Naive thymus-derived CD8-positive, alpha-beta T cell (primary cell): ENCODE results near the gene CBX1. TPM values are rescaled to one million over a fixed set of nuclear protein-coding genes. Genes with fewer than 3 reads are reported as not detected.
A peak's percentile ranks its signal among the peaks of the same experiment; 100 is the strongest.

Experiments used
- ATAC-seq, 2 donors: fragments of 150-1000 bp; cut with Tn5 transposase in 1 of 2; sonication (Bioruptor Pico), chemical (Tn5 transposase) in 1 of 2; 1 replicate in 1 of 2; 2 replicates in 1 of 2; pipeline ENCODE4 v1.10.0; 2021; ENCODE audit warnings: mild to moderate bottlenecking in 2 of 2, moderate library complexity in 2 of 2
- POLR2A ChIA-PET: fragments of 350-600 bp; sonication (Branson Sonifier 250); formaldehyde crosslinking; loops from one replicate; lab custom pipeline; 2021; ENCODE audit warnings: antibody characterized with exemption; lab: Charles Lee
- DNase-seq, 10 donors: peaks; one replicate each; pipeline versions ENCODE4 v3.0.0 to v3.0.0-alpha.2; 2020 to 2022
- H3K27ac Mint-ChIP-seq, 10 donors: one replicate each; pipeline ENCODE4 v1.8.0; 2020 to 2022; ENCODE audit warnings: mild to moderate bottlenecking in 10 of 10, mixed read lengths in 10 of 10, moderate library complexity in 4 of 10, inconsistent platforms in 1 of 10
- H3K27me3 Mint-ChIP-seq, 5 donors: one replicate each; pipeline ENCODE4 v1.8.0; 2021 to 2022; ENCODE audit warnings: mixed read lengths in 5 of 5
- H3K36me3 Mint-ChIP-seq, 3 donors: one replicate each; pipeline ENCODE4 v1.8.0; 2020 to 2022; ENCODE audit warnings: mixed read lengths in 3 of 3, mild to moderate bottlenecking in 2 of 3, inconsistent platforms in 1 of 3
- H3K4me1 Mint-ChIP-seq, 4 donors: one replicate each; pipeline ENCODE4 v1.8.0; 2021 to 2022; ENCODE audit warnings: mixed read lengths in 4 of 4
- H3K4me3 Mint-ChIP-seq, 10 donors: one replicate each; pipeline ENCODE4 v1.8.0; 2020 to 2022; ENCODE audit warnings: mild to moderate bottlenecking in 10 of 10, mixed read lengths in 10 of 10, moderate library complexity in 6 of 10, inconsistent platforms in 1 of 10
- H3K9me3 Mint-ChIP-seq, 9 donors: one replicate each; pipeline ENCODE4 v1.8.0; 2020 to 2022; ENCODE audit warnings: mixed read lengths in 9 of 9, mild to moderate bottlenecking in 3 of 9, inconsistent platforms in 1 of 9, moderate library complexity in 1 of 9
- polyA plus RNA-seq, 3 donors: library from polyadenylated mRNA; unstranded; fragments of 300-500 nt; fragmentation: Illumina TruSeq; gene quantifications; one replicate each; pipeline ENCODE4 v1.2.3, GENCODE V29; 2021
- total RNA-seq, 8 experiments: library from RNA in 2 of 8; stranded (reverse) in 2 of 8; gene quantifications; one replicate each; pipeline ENCODE4 v1.2.3 and lab custom pipeline; 2021 to 2026

The CBX1 gene
- 10 to 100 TPM; 33.6 to 34.6 TPM for total RNA-seq
- 10 to 100 TPM; 20.8 to 24.4 (median 24.3) TPM for polyA plus RNA-seq
- 25.8 to 72.2 (median 58.2) reads per million in 6 experiments for total RNA-seq (lab: John Stamatoyannopoulos, UW)

DNA sequence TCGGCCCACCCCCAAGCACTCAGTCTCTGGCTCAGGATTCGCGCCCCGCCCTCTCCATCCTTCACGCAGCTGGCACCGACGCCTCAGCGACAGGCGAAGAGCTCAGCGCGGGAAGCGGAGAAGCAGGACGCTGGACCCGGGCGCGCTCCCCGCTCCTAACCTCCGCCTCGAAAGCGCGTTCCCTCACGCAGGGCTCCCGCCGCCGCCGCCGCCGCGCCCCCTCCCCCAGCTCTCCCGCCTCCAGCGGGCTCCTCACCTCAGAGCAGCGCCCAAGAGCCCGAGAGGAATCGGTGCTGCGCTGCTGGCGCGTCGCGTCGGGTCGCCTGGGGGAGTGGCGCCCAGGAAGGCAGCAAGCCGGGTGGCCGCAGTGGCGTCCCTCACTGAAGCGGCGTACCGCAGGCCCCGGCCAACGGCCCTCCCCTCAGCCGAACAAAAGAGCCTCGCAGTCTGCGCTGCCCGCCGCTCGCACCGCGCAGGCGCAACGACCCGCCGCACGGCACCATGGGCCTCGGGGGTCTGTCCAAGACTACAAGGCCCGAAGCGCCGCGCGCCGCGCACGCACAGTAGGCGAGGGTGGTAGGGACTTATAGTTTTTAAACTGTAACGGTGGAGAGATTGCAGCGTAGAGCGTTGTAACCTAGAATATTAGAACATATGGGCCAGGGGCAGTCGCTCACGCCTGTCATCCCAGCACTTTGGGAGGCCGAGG lies at the start of gene CBX1:
CBX1 (minus strand) TSS at position 467 of the 709 bp plus-strand sequence. CDS start 24,474 bp downstream, outside the sequence.
- Mint-ChIP-seq H3K4me3 (peak within 1 kb of the TSS; percentile 82 to 96 (median 89)), H3K27ac (peak within 1 kb of the TSS; percentile 79 to 92 (median 83)), H3K9me3 (peaks cover 0 to 2% (median 0%) of the 10 kb centered on the region in 9 donors), H3K4me1 (peaks cover 14 to 62% (median 48%) of the 10 kb centered on the region in 4 donors), H3K36me3 (no peaks in the 10 kb centered on the region), H3K27me3 (no peaks in the 10 kb centered on the region)
- ATAC-seq (peak; percentile 96), DNase-seq (peak; percentile 86 to 96 (median 92))
- POLR2A ChIA-PET, result interaction anchor here (0.6 to 2.2 kb wide), 7 partner anchors 11 to 491 kb away, joined by 3 to 14 read pairs (median 3); no protein-coding TSS in a partner anchor

DNA sequence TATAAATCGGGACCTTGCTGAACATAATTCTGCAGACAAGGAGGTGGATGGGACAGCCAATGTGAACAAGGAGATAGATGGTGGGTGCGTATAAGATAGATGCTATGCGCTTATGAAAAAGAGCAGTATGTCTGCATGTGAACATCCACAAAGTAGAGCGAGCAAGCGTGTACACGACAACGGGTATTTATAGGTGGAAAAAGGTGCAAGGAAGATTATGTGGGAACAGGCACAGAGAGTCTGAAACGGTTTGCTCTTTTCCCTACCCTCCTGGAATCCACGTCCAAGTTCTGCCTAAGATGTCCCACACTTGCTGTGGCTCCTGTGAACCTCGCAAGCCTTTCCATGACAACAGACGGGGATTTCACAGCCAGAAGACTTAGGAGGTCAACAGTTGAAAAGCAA lies 49.3 kb upstream of the CBX1 start:
- POLR2A ChIA-PET, result no interaction called here
- Mint-ChIP-seq H3K4me1 (peaks cover 0 to 9% (median 3%) of the 10 kb centered on the region in 4 donors), H3K27ac (no peak overlapping the region), H3K9me3 (no peaks in the 10 kb centered on the region), H3K36me3 (peaks cover 0 to 80% (median 12%) of the 10 kb centered on the region in 3 donors), H3K4me3 (no peak overlapping the region), H3K27me3 (no peaks in the 10 kb centered on the region)
- DNase-seq (no peak), ATAC-seq (no peak)

DNA sequence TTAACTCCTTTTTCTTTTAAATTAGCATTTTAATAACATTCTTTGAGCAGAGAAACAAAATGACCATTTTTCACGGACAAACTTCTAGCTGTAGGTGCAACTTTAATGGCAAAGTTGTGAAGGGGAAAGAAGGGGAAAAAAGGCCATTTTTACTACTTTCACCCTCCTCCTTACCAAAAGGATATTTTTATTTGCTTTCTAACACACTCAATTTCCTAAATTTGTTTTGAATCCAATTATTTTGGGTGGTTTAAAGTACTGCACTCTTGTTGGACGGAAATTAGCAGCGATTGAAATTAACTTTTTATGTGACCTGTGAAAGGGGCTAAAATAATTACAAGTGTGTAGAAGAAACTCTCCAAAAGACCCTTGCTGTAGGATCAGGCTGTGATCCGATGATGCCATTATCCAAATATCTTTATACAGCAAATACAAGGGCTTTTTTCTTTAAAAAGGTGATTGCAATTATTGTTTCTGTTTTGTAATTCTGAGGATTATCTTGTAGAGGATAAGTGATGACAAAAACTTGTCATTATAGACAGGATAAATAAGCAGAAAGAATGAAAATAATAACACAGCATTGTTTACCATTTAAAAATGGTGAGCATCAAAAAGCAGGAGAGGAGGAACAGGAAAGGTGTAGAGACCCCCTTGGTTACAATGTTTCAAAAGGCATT lies 48.6 kb upstream of the CBX1 start:
- H3K36me3 Mint-ChIP-seq, result peaks cover 0 to 80% (median 12%) of the 10 kb centered on the region in 3 donors
- POLR2A ChIA-PET, result no interaction called here
- no peaks in the 10 kb centered on the region for H3K9me3 Mint-ChIP-seq
- H3K4me1 Mint-ChIP-seq, result peaks cover 0 to 9% (median 3%) of the 10 kb centered on the region in 4 donors
- no peak for DNase-seq
- no peaks in the 10 kb centered on the region for H3K27me3 Mint-ChIP-seq
- ATAC-seq, result no peak
- peak overlapping the region in 1 of 10 donors; percentile 7 for H3K27ac Mint-ChIP-seq
- H3K4me3 Mint-ChIP-seq, result no peak overlapping the region

DNA sequence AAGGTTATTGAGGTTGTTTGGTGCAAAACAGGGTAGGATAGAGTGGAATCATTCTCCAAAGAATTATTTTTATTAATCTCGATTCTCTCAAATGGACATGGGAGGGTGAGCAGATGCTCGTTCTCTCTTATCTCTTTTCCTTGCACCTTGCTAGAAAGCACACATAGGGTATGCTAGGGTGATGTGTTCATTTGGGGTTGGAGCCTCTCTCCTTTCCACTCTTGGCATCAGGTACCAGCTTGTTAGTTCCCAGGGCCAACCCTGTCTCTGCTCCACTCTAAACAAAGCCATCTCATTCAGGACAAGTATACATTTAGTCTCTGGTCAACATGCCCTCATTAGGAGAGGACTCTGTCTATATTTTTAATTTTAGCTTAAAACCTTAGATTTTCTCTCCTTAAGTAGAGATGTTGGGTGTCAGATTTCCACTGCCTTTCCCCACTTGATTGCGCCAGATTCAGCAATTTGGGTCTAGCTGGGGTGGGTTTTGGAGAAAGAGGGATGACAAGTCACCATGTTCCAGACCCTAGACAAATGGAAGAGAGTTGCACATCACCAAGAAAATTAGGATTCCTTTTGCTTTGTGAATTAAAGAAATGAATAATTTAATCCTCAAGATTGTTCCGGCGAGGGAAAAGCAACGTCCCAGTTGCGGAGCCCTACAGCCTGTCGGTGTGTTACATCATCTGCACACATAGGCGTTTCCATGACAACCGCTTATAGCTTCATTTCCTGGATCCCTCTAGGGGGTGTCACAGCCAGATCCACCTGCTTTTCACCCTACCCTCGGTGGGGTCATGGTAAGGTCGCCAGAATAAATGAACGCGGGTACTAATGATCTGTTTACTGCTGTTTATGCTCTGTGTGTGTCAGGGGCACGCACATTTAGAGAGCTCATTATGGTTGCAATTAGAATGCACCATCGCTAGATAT lies 47.8 kb upstream of the CBX1 start:
- no peak overlapping the region for H3K4me3 Mint-ChIP-seq
- no peaks in the 10 kb centered on the region for H3K27me3 Mint-ChIP-seq
- POLR2A ChIA-PET, result interaction anchor here (0.6 to 1.7 kb wide), 2 partner anchors 9 to 10 kb away, joined by 3 to 4 read pairs; no protein-coding TSS in a partner anchor
- peaks cover 0 to 9% (median 3%) of the 10 kb centered on the region in 4 donors for H3K4me1 Mint-ChIP-seq
- peak in 1 of 2 donors; percentile 49 for ATAC-seq
- DNase-seq, result peak in 1 of 10 donors; percentile 16
- no peaks in the 10 kb centered on the region for H3K9me3 Mint-ChIP-seq
- peaks cover 0 to 80% (median 7%) of the 10 kb centered on the region in 3 donors for H3K36me3 Mint-ChIP-seq
- H3K27ac Mint-ChIP-seq, result peak overlapping the region in 2 of 10 donors; percentile 7 to 66

DNA sequence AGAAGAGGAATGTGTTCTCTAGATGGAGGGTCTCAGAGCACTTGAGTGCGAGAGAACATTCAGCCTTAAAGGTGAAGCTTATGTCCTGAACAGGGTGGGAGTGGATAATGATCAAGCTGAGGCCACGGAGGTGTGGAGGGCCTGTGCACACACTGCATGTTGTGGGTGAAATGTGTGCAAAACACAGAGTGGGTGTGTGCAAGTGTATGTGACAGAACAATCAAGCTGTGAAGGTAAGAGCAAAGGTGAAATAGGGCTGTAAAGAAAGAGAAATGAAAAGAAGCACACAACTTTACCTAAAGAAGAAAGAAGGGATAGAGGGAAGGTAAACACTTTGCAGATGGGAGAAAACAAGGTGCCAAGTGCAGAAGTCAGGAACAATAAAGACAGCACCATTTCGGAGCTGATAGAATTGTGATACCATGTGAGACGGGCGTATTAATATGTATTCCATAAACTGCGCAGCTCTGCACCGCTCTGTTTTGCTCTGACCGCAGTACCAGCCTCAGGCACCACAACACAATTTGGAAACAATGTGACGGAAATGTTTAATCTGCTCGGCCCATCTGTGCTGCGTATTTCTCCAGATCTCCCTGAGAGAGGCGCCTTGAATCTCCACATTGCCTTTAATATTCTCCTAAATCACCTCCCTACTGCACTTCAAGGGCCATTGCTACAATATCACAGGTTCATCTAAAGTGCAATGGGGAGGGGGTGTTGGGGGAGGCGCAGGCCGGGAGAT lies 46.9 kb upstream of the CBX1 start:
- ATAC-seq, result no peak

DNA sequence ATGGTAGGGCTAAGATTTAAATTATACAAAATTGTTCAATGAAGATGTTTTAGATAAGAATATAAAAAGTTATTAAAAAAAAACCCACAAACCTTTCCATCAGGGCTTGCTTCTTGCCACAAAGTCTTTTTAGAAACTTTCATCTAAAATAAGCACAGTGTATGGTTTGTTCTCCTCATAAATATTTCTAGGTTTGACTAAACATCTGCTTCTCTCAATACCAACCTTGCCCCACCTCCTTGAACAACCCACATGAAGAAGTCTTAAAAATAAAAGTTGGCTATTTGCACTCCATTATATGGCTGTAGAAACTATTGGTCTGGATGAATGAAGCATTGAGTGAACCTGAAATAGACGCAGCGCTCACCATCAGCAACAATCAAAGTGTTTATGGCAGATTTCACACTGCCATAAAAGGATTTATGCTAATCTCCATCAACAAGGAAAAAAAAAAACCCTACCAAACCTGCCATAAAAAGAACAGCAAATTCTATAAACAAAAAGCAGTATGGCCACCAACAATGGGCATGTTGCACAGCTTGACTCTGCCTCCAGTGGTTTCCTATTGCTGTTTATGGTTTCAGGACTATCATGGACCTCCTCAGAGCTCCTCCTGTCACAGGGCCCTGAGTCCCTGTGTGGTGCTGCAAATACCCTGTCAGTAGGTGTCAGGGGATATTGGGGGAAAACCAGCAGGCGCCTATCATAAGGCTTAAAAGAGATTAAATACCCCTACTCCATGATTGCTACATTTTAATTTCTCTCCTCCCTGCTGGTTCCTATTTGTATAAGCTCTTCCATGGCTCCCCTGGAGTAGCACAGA lies 43.9 kb upstream of the CBX1 start:
- Mint-ChIP-seq H3K4me1 (peaks cover 5 to 12% (median 7%) of the 10 kb centered on the region in 4 donors), H3K4me3 (no peak overlapping the region)

More for the DNA sequence above, 46.9 kb upstream of the CBX1 start:
- Mint-ChIP-seq H3K36me3 (peaks cover 0 to 78% (median 5%) of the 10 kb centered on the region in 3 donors), H3K4me3 (peak overlapping the region in 1 of 10 donors; percentile 16), H3K4me1 (peaks cover 0 to 9% (median 2%) of the 10 kb centered on the region in 4 donors), H3K9me3 (no peaks in the 10 kb centered on the region), H3K27ac (peak overlapping the region in 5 of 10 donors; percentile 8 to 77 (median 35)), H3K27me3 (no peaks in the 10 kb centered on the region)
- POLR2A ChIA-PET, result interaction anchor here (0.5 to 1.7 kb wide), 3 partner anchors 11 to 253 kb away, joined by 3 to 4 read pairs (median 3); no protein-coding TSS in a partner anchor
- no peak for DNase-seq

DNA sequence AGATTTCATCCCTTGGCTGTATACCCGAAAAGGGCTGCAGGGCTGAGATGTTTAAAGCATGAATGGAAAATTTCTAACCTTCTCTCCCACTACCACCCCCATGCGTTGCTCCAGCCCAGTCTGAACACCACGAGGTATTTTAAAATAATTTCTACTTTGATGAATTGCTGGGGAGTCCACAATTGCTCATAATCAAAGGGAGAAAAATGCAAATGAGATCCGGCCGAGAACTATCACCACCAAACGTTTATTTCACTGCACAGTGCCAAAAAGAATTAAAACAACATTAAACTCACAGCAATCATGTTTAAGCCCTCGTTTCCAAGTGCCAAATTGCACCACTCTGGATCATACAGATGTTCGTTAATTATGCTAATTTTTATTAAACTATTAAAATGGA lies 43.0 kb upstream of the CBX1 start:
- Mint-ChIP-seq H3K36me3 (peaks cover 0 to 72% (median 5%) of the 10 kb centered on the region in 3 donors), H3K27ac (peak overlapping the region in 2 of 10 donors; percentile 11 to 29), H3K4me3 (no peak overlapping the region), H3K4me1 (peaks cover 5 to 12% (median 9%) of the 10 kb centered on the region in 4 donors), H3K27me3 (no peaks in the 10 kb centered on the region), H3K9me3 (no peaks in the 10 kb centered on the region)
- DNase-seq, result no peak
- no peak for ATAC-seq
- POLR2A ChIA-PET, result no interaction called here

More for the DNA sequence above, 43.9 kb upstream of the CBX1 start:
- ATAC-seq (no peak), DNase-seq (no peak)
- peaks cover 0 to 69% (median 5%) of the 10 kb centered on the region in 3 donors for H3K36me3 Mint-ChIP-seq
- no peaks in the 10 kb centered on the region for H3K9me3 Mint-ChIP-seq
- peak overlapping the region in 6 of 10 donors; percentile 11 to 77 (median 48) for H3K27ac Mint-ChIP-seq
- POLR2A ChIA-PET, result no interaction called here
- H3K27me3 Mint-ChIP-seq, result no peaks in the 10 kb centered on the region

DNA sequence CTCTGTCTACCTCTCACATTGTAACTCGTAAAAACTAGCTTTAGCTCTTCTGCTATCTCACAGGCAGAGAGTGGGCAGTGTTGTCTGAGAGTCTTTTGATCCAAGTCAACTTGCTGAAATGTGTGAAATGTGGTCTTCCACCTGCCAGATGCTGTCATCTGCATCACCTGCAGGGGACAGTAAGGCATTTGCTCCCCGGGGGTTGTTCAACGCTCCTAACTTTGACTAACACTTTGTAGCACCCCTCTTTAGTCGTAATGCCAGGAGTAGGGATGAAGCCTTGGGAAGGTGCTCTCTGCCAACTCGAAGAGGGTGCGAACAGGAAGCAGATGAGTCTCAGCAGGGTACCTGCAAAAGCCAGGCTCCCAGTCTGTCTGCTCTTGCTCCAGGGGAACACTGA lies 42.4 kb upstream of the CBX1 start:
- H3K27me3 Mint-ChIP-seq, result no peaks in the 10 kb centered on the region
- peak overlapping the region in 2 of 10 donors; percentile 74 to 81 for H3K27ac Mint-ChIP-seq
- H3K4me1 Mint-ChIP-seq, result peaks cover 5 to 12% (median 9%) of the 10 kb centered on the region in 4 donors
- no peaks in the 10 kb centered on the region for H3K9me3 Mint-ChIP-seq
- no peak for DNase-seq
- ATAC-seq, result no peak
- POLR2A ChIA-PET, result interaction anchor here (0.6 to 0.8 kb wide), 3 partner anchors 11 to 723 kb away, joined by 3 to 5 read pairs (median 3); no protein-coding TSS in a partner anchor
- H3K4me3 Mint-ChIP-seq, result no peak overlapping the region
- H3K36me3 Mint-ChIP-seq, result peaks cover 0 to 72% (median 5%) of the 10 kb centered on the region in 3 donors

DNA sequence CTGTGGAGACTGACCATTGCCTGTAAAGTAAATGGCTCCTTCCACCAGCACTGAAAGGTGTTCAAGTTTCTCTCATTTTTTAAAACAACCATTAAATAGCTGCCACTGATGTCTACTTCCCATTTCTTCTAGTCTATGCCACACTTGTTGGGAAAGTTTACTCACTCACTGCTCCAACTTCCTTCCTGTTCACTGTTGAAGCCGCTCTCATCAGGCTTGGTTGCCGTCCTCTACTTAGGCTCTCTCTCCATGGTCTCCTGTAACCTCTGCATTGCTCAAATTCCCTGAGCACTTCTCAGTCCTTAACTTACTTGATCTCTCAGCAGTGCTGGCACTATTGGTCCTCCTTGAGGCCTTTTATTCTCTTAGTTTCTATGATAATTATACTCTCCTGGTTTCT lies 38.7 kb upstream of the CBX1 start:
- no peaks in the 10 kb centered on the region for H3K9me3 Mint-ChIP-seq
- peaks cover 0 to 61% (median 5%) of the 10 kb centered on the region in 3 donors for H3K36me3 Mint-ChIP-seq
- no peak for ATAC-seq
- peak overlapping the region in 9 of 10 donors; percentile 30 to 71 (median 50) for H3K27ac Mint-ChIP-seq
- H3K4me3 Mint-ChIP-seq, result no peak overlapping the region
- H3K4me1 Mint-ChIP-seq, result peaks cover 3 to 10% (median 7%) of the 10 kb centered on the region in 4 donors
- no peak for DNase-seq
- no peaks in the 10 kb centered on the region for H3K27me3 Mint-ChIP-seq
- POLR2A ChIA-PET, result interaction anchor here (0.6 to 0.7 kb wide), 3 partner anchors 9 to 269 kb away, joined by 3 to 5 read pairs (median 3); no protein-coding TSS in a partner anchor

DNA sequence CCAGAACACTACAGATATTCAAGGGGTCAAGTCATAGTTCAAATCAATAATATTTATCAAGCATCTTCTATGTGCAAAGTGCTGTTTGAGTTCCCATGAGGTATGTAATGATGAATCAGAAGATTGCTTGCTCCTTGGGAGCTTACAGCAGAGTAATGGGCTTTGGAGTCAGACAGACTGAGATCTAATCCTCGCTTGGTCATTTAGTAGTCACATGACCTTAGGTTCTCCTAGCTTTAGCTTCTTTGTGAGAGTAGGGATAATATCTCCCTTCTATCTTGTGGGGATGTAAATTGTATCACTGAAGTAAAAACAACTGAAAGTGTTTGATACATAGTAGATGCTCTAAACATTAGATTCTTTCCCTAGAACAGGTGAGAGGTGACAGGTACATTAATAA lies 36.4 kb upstream of the CBX1 start:
- no peak overlapping the region for H3K4me3 Mint-ChIP-seq
- no peaks in the 10 kb centered on the region for H3K9me3 Mint-ChIP-seq
- peaks cover 0 to 55% (median 5%) of the 10 kb centered on the region in 3 donors for H3K36me3 Mint-ChIP-seq
- H3K27me3 Mint-ChIP-seq, result no peaks in the 10 kb centered on the region
- no peak for ATAC-seq
- H3K27ac Mint-ChIP-seq, result peak overlapping the region in 8 of 10 donors; percentile 2 to 78 (median 38)
- POLR2A ChIA-PET, result no interaction called here
- no peak for DNase-seq
- peaks cover 3 to 10% (median 7%) of the 10 kb centered on the region in 4 donors for H3K4me1 Mint-ChIP-seq
